Liver (tissue), 3 donors: Measurements from ENCODE around the gene RREB1.

Experiments
- GABPA ChIP-seq, 2 donors: IDR thresholded peaks in 1 of 2; conservative IDR thresholded peaks in 1 of 2; 2 replicates each; pipeline ENCODE4 v1.6.1; 2016; ENCODE audit warnings: antibody characterized with exemption in 2 of 2, mild to moderate bottlenecking in 1 of 2, moderate library complexity in 1 of 2
- HNF4A ChIP-seq, 2 donors: conservative IDR thresholded peaks; 2 replicates each; pipeline ENCODE4 v1.6.1; 2016; ENCODE audit warnings: antibody characterized with exemption in 2 of 2, mild to moderate bottlenecking in 2 of 2
- JUND ChIP-seq, 2 donors: IDR thresholded peaks; 2 replicates each; pipeline ENCODE4 v1.6.1; 2016; ENCODE audit warnings: antibody characterized with exemption in 2 of 2
- RAD21 ChIP-seq, 2 donors: IDR thresholded peaks; 2 replicates each; pipeline ENCODE4 v1.6.1; 2016; ENCODE audit warnings: antibody characterized with exemption in 2 of 2, mild to moderate bottlenecking in 2 of 2
- RXRA ChIP-seq, 2 donors: IDR thresholded peaks; 2 replicates each; pipeline ENCODE4 v1.6.1; 2017 to 2018; ENCODE audit warnings: antibody characterized with exemption in 2 of 2, mild to moderate bottlenecking in 1 of 2
- TAF1 ChIP-seq: conservative IDR thresholded peaks from 2 replicates; pipeline ENCODE4 v1.6.1; 2016; ENCODE audit warnings: antibody characterized with exemption, mild to moderate bottlenecking
- YY1 ChIP-seq: IDR thresholded peaks from 2 replicates; pipeline ENCODE4 v1.6.1; 2016; ENCODE audit warnings: antibody characterized with exemption, mild to moderate bottlenecking
- TF ChIP-seq, protein P1 (sequence below): fragments of 150-350 bp; IDR thresholded peaks from 2 replicates; pipeline ENCODE4 v1.5.1; 2017; ENCODE audit warnings: improper control_type of control experiment, low read depth, low read length; ENCODE audit not compliant: missing input control
- TF ChIP-seq, protein P2 (sequence below): IDR thresholded peaks from 2 replicates; pipeline ENCODE4 v1.6.1; 2016; ENCODE audit warnings: antibody characterized with exemption
- TF ChIP-seq, protein P3 (sequence below): IDR thresholded peaks from 2 replicates; pipeline ENCODE4 v1.6.1; 2016; ENCODE audit warnings: antibody characterized with exemption
- TF ChIP-seq, protein P4 (sequence below): IDR thresholded peaks from 2 replicates; pipeline ENCODE4 v1.6.1; 2016; ENCODE audit warnings: antibody characterized with exemption, mild to moderate bottlenecking
- TF ChIP-seq, protein P5 (sequence below): IDR thresholded peaks from 2 replicates; pipeline ENCODE4 v1.6.1; 2016; ENCODE audit warnings: antibody characterized with exemption
- donor health status: healthy.
- donor health status: healthy.

DNA sequence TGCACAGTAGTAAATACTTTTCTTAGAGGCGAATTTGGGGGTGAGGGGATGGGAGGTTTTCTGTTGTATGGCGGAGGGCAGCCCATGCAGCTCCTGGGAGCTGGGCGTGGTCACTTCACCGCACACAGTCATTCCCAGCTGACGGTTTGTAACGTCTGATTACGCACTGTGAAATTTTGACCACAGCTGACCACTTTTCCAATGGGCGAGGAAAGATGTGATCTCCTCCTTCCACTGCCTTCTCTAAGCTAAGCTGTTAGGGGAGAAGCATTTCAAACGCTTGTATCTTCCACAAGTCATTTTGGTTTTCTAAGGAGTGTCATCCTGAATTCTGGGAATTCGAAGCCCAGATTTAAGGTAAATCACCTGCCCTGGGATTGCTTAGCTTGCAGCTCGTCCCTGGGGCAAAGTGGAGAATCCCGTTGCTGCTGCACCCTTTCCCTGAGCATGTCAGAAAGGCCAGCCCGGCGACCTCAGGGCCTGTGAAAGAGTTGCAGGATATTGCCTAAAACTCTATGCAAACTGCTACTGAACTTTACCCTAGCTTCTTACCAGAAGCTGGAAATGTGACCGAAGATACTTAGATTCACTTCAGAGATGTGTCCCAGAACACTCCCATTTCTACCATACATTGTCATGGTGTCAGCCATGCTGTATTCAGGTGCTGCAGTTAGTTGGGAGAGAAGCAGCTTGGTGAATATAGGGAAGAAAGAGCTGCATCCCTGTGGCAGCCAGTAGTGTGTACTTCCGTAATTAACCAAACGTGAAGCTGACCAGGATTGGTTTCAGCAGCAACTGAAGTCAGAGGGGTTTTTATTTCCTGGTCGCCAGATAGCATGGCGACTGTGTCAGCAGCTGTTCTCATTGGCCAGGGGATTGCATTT is 58.9 kb downstream of the RREB1 start:
- peak; percentile 44 for TF ChIP-seq YY1
- TF ChIP-seq, protein P1, sequence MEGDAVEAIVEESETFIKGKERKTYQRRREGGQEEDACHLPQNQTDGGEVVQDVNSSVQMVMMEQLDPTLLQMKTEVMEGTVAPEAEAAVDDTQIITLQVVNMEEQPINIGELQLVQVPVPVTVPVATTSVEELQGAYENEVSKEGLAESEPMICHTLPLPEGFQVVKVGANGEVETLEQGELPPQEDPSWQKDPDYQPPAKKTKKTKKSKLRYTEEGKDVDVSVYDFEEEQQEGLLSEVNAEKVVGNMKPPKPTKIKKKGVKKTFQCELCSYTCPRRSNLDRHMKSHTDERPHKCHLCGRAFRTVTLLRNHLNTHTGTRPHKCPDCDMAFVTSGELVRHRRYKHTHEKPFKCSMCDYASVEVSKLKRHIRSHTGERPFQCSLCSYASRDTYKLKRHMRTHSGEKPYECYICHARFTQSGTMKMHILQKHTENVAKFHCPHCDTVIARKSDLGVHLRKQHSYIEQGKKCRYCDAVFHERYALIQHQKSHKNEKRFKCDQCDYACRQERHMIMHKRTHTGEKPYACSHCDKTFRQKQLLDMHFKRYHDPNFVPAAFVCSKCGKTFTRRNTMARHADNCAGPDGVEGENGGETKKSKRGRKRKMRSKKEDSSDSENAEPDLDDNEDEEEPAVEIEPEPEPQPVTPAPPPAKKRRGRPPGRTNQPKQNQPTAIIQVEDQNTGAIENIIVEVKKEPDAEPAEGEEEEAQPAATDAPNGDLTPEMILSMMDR: no peak
- TF ChIP-seq, protein P2, sequence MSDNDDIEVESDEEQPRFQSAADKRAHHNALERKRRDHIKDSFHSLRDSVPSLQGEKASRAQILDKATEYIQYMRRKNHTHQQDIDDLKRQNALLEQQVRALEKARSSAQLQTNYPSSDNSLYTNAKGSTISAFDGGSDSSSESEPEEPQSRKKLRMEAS: peak; percentile 30
- TF ChIP-seq TAF1: no peak
- TF ChIP-seq, protein P3, sequence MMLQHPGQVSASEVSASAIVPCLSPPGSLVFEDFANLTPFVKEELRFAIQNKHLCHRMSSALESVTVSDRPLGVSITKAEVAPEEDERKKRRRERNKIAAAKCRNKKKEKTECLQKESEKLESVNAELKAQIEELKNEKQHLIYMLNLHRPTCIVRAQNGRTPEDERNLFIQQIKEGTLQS: no peak
- TF ChIP-seq, protein P4, sequence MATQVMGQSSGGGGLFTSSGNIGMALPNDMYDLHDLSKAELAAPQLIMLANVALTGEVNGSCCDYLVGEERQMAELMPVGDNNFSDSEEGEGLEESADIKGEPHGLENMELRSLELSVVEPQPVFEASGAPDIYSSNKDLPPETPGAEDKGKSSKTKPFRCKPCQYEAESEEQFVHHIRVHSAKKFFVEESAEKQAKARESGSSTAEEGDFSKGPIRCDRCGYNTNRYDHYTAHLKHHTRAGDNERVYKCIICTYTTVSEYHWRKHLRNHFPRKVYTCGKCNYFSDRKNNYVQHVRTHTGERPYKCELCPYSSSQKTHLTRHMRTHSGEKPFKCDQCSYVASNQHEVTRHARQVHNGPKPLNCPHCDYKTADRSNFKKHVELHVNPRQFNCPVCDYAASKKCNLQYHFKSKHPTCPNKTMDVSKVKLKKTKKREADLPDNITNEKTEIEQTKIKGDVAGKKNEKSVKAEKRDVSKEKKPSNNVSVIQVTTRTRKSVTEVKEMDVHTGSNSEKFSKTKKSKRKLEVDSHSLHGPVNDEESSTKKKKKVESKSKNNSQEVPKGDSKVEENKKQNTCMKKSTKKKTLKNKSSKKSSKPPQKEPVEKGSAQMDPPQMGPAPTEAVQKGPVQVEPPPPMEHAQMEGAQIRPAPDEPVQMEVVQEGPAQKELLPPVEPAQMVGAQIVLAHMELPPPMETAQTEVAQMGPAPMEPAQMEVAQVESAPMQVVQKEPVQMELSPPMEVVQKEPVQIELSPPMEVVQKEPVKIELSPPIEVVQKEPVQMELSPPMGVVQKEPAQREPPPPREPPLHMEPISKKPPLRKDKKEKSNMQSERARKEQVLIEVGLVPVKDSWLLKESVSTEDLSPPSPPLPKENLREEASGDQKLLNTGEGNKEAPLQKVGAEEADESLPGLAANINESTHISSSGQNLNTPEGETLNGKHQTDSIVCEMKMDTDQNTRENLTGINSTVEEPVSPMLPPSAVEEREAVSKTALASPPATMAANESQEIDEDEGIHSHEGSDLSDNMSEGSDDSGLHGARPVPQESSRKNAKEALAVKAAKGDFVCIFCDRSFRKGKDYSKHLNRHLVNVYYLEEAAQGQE: no peak
- TF ChIP-seq GABPA (IDR thresholded peaks at IDR 0.05 in 1 of 2, conservative IDR thresholded peaks at IDR 0.05 in 1 of 2): no peak
- peak; percentile 82 to 83 for TF ChIP-seq HNF4A (conservative IDR thresholded peaks at IDR 0.05)
- peak in 1 of 2 donors; percentile 22 for TF ChIP-seq JUND (IDR thresholded peaks at IDR 0.05)
- peak; percentile 77 to 80 for TF ChIP-seq RXRA (IDR thresholded peaks at IDR 0.05)
- TF ChIP-seq, protein P5, sequence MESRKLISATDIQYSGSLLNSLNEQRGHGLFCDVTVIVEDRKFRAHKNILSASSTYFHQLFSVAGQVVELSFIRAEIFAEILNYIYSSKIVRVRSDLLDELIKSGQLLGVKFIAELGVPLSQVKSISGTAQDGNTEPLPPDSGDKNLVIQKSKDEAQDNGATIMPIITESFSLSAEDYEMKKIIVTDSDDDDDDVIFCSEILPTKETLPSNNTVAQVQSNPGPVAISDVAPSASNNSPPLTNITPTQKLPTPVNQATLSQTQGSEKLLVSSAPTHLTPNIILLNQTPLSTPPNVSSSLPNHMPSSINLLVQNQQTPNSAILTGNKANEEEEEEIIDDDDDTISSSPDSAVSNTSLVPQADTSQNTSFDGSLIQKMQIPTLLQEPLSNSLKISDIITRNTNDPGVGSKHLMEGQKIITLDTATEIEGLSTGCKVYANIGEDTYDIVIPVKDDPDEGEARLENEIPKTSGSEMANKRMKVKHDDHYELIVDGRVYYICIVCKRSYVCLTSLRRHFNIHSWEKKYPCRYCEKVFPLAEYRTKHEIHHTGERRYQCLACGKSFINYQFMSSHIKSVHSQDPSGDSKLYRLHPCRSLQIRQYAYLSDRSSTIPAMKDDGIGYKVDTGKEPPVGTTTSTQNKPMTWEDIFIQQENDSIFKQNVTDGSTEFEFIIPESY: no peak
- peak; percentile 25 to 52 for TF ChIP-seq RAD21 (IDR thresholded peaks at IDR 0.05)
